H9 (cell line): ENCODE data around the gene SFRP2. TPM values are rescaled to one million over a fixed set of nuclear protein-coding genes. Genes with fewer than 3 reads are reported as not detected.
A peak's percentile ranks its signal among the peaks of the same experiment; 100 is the strongest.

Source experiments
- DNase-seq: peaks from one replicate; pipeline ENCODE4 v3.0.0-alpha.2; 2017
- H2AFZ ChIP-seq: one replicate; pipeline ENCODE4 v1.6.1; 2013; ENCODE audit warnings: mild to moderate bottlenecking, low read length, control low read depth, moderate library complexity
- H2AK5ac ChIP-seq: 2 replicates; pipeline ENCODE4 v1.6.1; 2013; ENCODE audit warnings: low read length, control low read depth, mixed read lengths; ENCODE audit not compliant: insufficient read length
- H2BK120ac ChIP-seq: one replicate; pipeline ENCODE4 v1.6.1; 2013; ENCODE audit warnings: low read depth, mild to moderate bottlenecking, low read length, control low read depth, inconsistent platforms; ENCODE audit not compliant: poor library complexity, severe bottlenecking
- H2BK12ac ChIP-seq: 2 replicates; pipeline ENCODE4 v1.6.1; 2013; ENCODE audit warnings: low read length, control low read depth, mixed read lengths, low read depth; ENCODE audit not compliant: insufficient read length
- H2BK15ac ChIP-seq: 2 replicates; pipeline ENCODE4 v1.6.1; 2013; ENCODE audit warnings: low read depth, low read length, control low read depth
- H2BK20ac ChIP-seq: one replicate; pipeline ENCODE4 v1.6.1; 2013; ENCODE audit warnings: low read depth, mild to moderate bottlenecking, low read length, control low read depth, inconsistent platforms; ENCODE audit not compliant: poor library complexity, severe bottlenecking
- H2BK5ac ChIP-seq: 2 replicates; pipeline ENCODE4 v1.6.1; 2013; ENCODE audit warnings: low read length, control low read depth, mixed read lengths; ENCODE audit not compliant: insufficient read length
- H3K14ac ChIP-seq: 2 replicates; pipeline ENCODE4 v1.6.1; 2013; ENCODE audit warnings: low read length, control low read depth; ENCODE audit not compliant: insufficient read depth
- H3K18ac ChIP-seq: 2 replicates; pipeline ENCODE4 v1.6.1; 2013; ENCODE audit warnings: low read depth, mild to moderate bottlenecking, mixed read lengths, low read length, control low read depth; ENCODE audit not compliant: insufficient read length
- H3K23ac ChIP-seq: 2 replicates; pipeline ENCODE4 v1.6.1; 2013; ENCODE audit warnings: low read length, control low read depth, mixed read lengths, low read depth; ENCODE audit not compliant: insufficient read length
- H3K23me2 ChIP-seq: 2 replicates; pipeline ENCODE4 v1.6.1; 2013; ENCODE audit warnings: low read depth, mild to moderate bottlenecking, mixed read lengths, low read length, control low read depth; ENCODE audit not compliant: insufficient read length, poor library complexity, severe bottlenecking
- H3K27ac ChIP-seq: 2 replicates; pipeline ENCODE4 v1.5.1; 2013; ENCODE audit warnings: low read length, control low read depth, mixed read lengths, low read depth; ENCODE audit not compliant: insufficient read length
- H3K27me3 ChIP-seq: 2 replicates; pipeline ENCODE4 v1.6.1; 2013; ENCODE audit warnings: low read length, control low read depth, inconsistent platforms; ENCODE audit not compliant: insufficient read depth
- H3K4ac ChIP-seq: 2 replicates; pipeline ENCODE4 v1.6.1; 2013; ENCODE audit warnings: low read depth, mild to moderate bottlenecking, control low read depth, inconsistent platforms, low read length, moderate library complexity
- H3K4me1 ChIP-seq: 2 replicates; pipeline ENCODE4 v1.6.1; 2013; ENCODE audit warnings: low read length, control low read depth, inconsistent platforms; ENCODE audit not compliant: insufficient read depth
- H3K4me2 ChIP-seq: 2 replicates; pipeline ENCODE4 v1.6.1; 2013; ENCODE audit warnings: low read length, control low read depth, mixed read lengths; ENCODE audit not compliant: insufficient read length, insufficient read depth
- H3K56ac ChIP-seq: 2 replicates; pipeline ENCODE4 v1.6.1; 2013; ENCODE audit warnings: low read depth, mild to moderate bottlenecking, mixed read lengths, low read length, control low read depth; ENCODE audit not compliant: insufficient read length
- H3K79me1 ChIP-seq: 2 replicates; pipeline ENCODE4 v1.6.1; 2013; ENCODE audit warnings: low read depth, mild to moderate bottlenecking, moderate library complexity, low read length, control low read depth, inconsistent platforms; ENCODE audit not compliant: insufficient read depth, poor library complexity, severe bottlenecking
- H3K79me2 ChIP-seq: 2 replicates; pipeline ENCODE4 v1.6.1; 2013; ENCODE audit warnings: low read length, control low read depth, inconsistent platforms; ENCODE audit not compliant: insufficient read depth
- H3K9ac ChIP-seq: 2 replicates; pipeline ENCODE4 v1.6.1; 2013; ENCODE audit warnings: low read length, control low read depth, mixed read lengths; ENCODE audit not compliant: insufficient read length; ENCODE audit errors: extremely low read depth
- H3K9me3 ChIP-seq: one replicate; pipeline ENCODE4 v1.6.1; 2013; ENCODE audit warnings: low read depth, low read length, inconsistent platforms; ENCODE audit not compliant: control insufficient read depth
- H3T11ph ChIP-seq: one replicate; pipeline ENCODE4 v1.6.1; 2013; ENCODE audit warnings: mild to moderate bottlenecking, low read length, control low read depth, inconsistent platforms
- H4K20me1 ChIP-seq: one replicate; pipeline ENCODE4 v1.6.1; 2013; ENCODE audit not compliant: control insufficient read depth, insufficient read length, insufficient read depth
- H4K5ac ChIP-seq: 2 replicates; pipeline ENCODE4 v1.6.1; 2013; ENCODE audit warnings: low read depth, mild to moderate bottlenecking, mixed read lengths, low read length, control low read depth; ENCODE audit not compliant: insufficient read length
- H4K8ac ChIP-seq: replicated peaks from 2 replicates; pipeline ENCODE4 v1.6.1; 2013; ENCODE audit warnings: low read length, control low read depth, mixed read lengths, low read depth; ENCODE audit not compliant: insufficient read length
- H4K91ac ChIP-seq: 2 replicates; pipeline ENCODE4 v1.6.1; 2013; ENCODE audit warnings: low read depth, mild to moderate bottlenecking, moderate library complexity, mixed read lengths, low read length, control low read depth; ENCODE audit not compliant: insufficient read length
- H3K27ac Mint-ChIP-seq, 3 experiments: 2 replicates in 2 of 3; 3 replicates in 1 of 3; pipeline ENCODE4 v1.8.0; 2020 to 2021; ENCODE audit warnings: mixed read lengths in 3 of 3, mild to moderate bottlenecking in 1 of 3, moderate library complexity in 1 of 3
- H3K27me3 Mint-ChIP-seq: 2 replicates; pipeline ENCODE4 v1.8.0; 2021; ENCODE audit warnings: low read depth, mild to moderate bottlenecking, moderate library complexity, mixed read lengths
- H3K36me3 Mint-ChIP-seq, 3 experiments: 2 replicates in 2 of 3; 3 replicates in 1 of 3; pipeline ENCODE4 v1.8.0; 2020 to 2021; ENCODE audit warnings: low read depth in 3 of 3, mixed read lengths in 3 of 3; ENCODE audit not compliant: insufficient read depth in 1 of 3
- H3K4me1 Mint-ChIP-seq, 2 experiments: 2 replicates each; pipeline ENCODE4 v1.8.0; 2020; ENCODE audit warnings: mixed read lengths in 2 of 2
- H3K4me3 Mint-ChIP-seq, 2 experiments: 2 replicates in 1 of 2; 3 replicates in 1 of 2; pipeline ENCODE4 v1.8.0; 2020 to 2021; ENCODE audit warnings: mild to moderate bottlenecking in 2 of 2, mixed read lengths in 2 of 2, moderate library complexity in 1 of 2
- H3K9me3 Mint-ChIP-seq, 2 experiments: 2 replicates in 1 of 2; 3 replicates in 1 of 2; pipeline ENCODE4 v1.8.0; 2020; ENCODE audit warnings: mild to moderate bottlenecking in 2 of 2, mixed read lengths in 2 of 2, moderate library complexity in 1 of 2
- CTCF ChIP-seq: fragments of 200-600 bp; sonication (generic); conservative IDR thresholded peaks from 3 replicates; pipeline ENCODE4 v1.8.0; 2021; ENCODE audit warnings: antibody characterized with exemption, mild to moderate bottlenecking
- WGBS: extraction: QIAGEN DNeasy Blood & Tissue Kit; methylation state at CpG from one replicate; pipeline ENCODE4 v1.1.7; 2013; ENCODE audit warnings: missing lambda C conversion rate, low lambda C conversion rate, mixed read lengths; ENCODE audit not compliant: insufficient read length; ENCODE audit errors: extremely low coverage; 5-methylcytosine and 5-hydroxymethylcytosine counted together
- total RNA-seq: library from RNA; stranded (reverse); gene quantifications from 2 replicates; pipeline ENCODE4 v1.2.1, GENCODE V29; 2021

SFRP2 gene
- total RNA-seq, 1 experiment from 2014 or later, result 156 TPM

DNA sequence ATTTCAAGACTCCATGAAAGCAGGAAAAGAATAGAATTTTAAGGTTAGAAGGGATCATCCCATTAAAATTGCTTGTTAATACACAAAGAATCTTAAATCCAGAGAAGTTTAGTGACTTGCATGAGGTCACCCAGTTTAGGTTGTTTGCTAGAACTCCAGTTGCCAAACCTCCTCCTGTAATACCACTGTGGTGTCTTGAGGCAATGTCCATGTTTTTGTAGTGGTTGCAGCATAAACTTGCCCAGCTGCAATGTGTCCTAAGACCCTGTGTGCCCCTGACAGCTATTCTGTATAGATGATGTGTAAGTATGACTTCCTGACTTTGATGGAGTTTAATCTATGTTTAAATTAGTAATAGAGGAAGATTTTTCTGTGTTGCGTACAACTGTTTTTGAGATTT lies 6.3 kb downstream of the SFRP2 start:
- Histone ChIP-seq H2AFZ (no peak overlapping the region), H3K23ac (no peak overlapping the region), H2BK5ac (no peak overlapping the region), H2BK120ac (no peak overlapping the region), H3K79me1 (no peaks in the 10 kb centered on the region), H2BK20ac (no peak overlapping the region), H3K27ac (no peak overlapping the region), H3K18ac (no peak overlapping the region), H3K9ac (no peak overlapping the region), H3K79me2 (peaks cover 13% of the 10 kb centered on the region; the same call in 1 of the 2 replicates), H3K4ac (no peak overlapping the region), H3K4me2 (no peak overlapping the region), H2BK15ac (no peak overlapping the region), H3K14ac (no peak overlapping the region), H3K27me3 (no peaks in the 10 kb centered on the region), H3T11ph (no peak overlapping the region), H3K56ac (no peak overlapping the region), H4K8ac (no peak overlapping the region), H4K5ac (no peak overlapping the region), H4K20me1 (peaks cover 2% of the 10 kb centered on the region), H3K4me1 (peaks cover 2% of the 10 kb centered on the region; the same call in 1 of the 2 replicates), H3K23me2 (peaks cover 2% of the 10 kb centered on the region), H4K91ac (no peak overlapping the region), H3K9me3 (no peaks in the 10 kb centered on the region), H2AK5ac (no peak overlapping the region), H2BK12ac (no peak overlapping the region)
- TF ChIP-seq CTCF, result no peak
- no peak for DNase-seq
- peaks cover 44 to 70% (median 68%) of the 10 kb centered on the region in 3 experiments for H3K36me3 Mint-ChIP-seq
- H3K9me3 Mint-ChIP-seq, result peaks cover 5 to 14% of the 10 kb centered on the region in 2 experiments; a peak in 4 of 5 replicates
- H3K4me3 Mint-ChIP-seq, result peak overlapping the region in 1 of 2 experiments; percentile 60; a peak in 2 of 5 replicates
- H3K4me1 Mint-ChIP-seq, result peaks cover 42 to 53% of the 10 kb centered on the region in 2 experiments
- WGBS, result no CpG with 5 or more reads among the region's 1 CpG
- H3K27me3 Mint-ChIP-seq, result peaks cover 3% of the 10 kb centered on the region
- H3K27ac Mint-ChIP-seq, result peak overlapping the region in 1 of 3 experiments; percentile 79; a peak in 1 of 7 replicates
